ENCODE results near the gene FAM171A1. TPM values are rescaled to one million over a fixed set of nuclear protein-coding genes. Genes with fewer than 3 reads are reported as not detected.

FAM171A1 gene
- total and polyA plus RNA-seq, 2 donors (not counting 3 experiments of a cell fraction or from before 2014, with no cell fraction given): 56.3 to 75.8 TPM

DNA sequence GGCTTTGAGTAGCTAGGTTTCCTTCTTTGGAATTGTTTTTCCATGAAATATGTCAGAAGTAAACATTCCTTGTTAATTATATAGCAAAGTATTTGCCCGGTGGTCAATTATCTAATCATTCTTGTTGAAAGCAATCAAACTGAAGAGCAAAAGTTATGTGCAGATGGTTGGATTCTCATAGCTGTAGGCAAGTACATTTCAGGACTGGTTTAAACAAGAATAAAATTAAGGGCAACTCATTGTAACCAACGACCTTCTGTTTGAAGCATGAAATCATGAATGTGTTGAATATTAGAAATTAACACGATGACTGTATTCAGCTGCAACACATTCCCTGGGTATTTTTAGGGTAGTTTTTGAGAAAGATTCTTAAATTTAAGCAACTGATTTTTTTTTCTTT, 140.8 kb downstream of the FAM171A1 start:
- dilution Hi-C loops (cut with MboI; ENCODE audit: extremely low pct_ligation_motif_present, low sequenced_read_pairs): no loop called here
- H3K4me3 ChIP-seq (replicated peaks in 1 of 3; ENCODE audit: insufficient read depth in 1 of 3, low read depth in 1 of 3, low read length in 3 of 3): no peak overlapping the region
- CTCF ChIA-PET: interaction anchor here (0.7 to 1.4 kb wide), 5 partner anchors 9 to 139 kb away, joined by 3 to 6 read pairs (median 3); no protein-coding TSS in a partner anchor
- no peak overlapping the region for H3K4me2 ChIP-seq (ENCODE audit: insufficient read depth, low read length)
- no peak overlapping the region for H2AFZ ChIP-seq (ENCODE audit: low read depth, low read length)
- POLR2A ChIA-PET: no interaction called here
- H3K27me3 ChIP-seq (ENCODE audit: control insufficient read depth in 2 of 2, insufficient read depth in 2 of 2, low read length in 2 of 2): no peaks in the 10 kb centered on the region
- no peaks in the 10 kb centered on the region for H3K9me3 ChIP-seq (replicated peaks; ENCODE audit: control insufficient read depth, insufficient read depth, low read length)
- peaks cover 14% of the 10 kb centered on the region for H3K79me2 ChIP-seq (ENCODE audit: control insufficient read depth, insufficient read depth, low read length)
- FAIRE-seq (no peak), DNase-seq (ENCODE audit: low read depth, low spot score) (no peak)
- H4K20me1 ChIP-seq (replicated peaks; ENCODE audit: control insufficient read depth, extremely low read depth, insufficient read depth, low read length): no peaks in the 10 kb centered on the region
- intact Hi-C loops (cut with micrococcal nuclease): no loop called here
- no TSS peak for BruUV-seq (replicated peaks)
- peaks cover 0 to 5% of the 10 kb centered on the region in 2 experiments for H3K36me3 ChIP-seq (ENCODE audit: control insufficient read depth in 2 of 2, extremely low read depth in 1 of 2, insufficient read depth in 2 of 2, low read length in 2 of 2)
- no peak for TF ChIP-seq FOS (IDR thresholded peaks at IDR 0.05; ENCODE audit: borderline replicate concordance, insufficient read depth, low read length)
- TF ChIP-seq POLR2A (IDR thresholded peaks at IDR 0.05; ENCODE audit: low read depth, low read length): no peak
- TF ChIP-seq GATA2 (IDR thresholded peaks at IDR 0.05; ENCODE audit: insufficient read depth, insufficient read length, low read depth, low read length): no peak
- no peaks in the 10 kb centered on the region for H3K4me1 ChIP-seq (ENCODE audit: control insufficient read depth, extremely low read depth, insufficient read depth, low read length)
- H3K9me1 ChIP-seq (replicated peaks; ENCODE audit: control insufficient read depth, extremely low read depth, insufficient read depth, low read length): no peaks in the 10 kb centered on the region
- H3K9ac ChIP-seq (replicated peaks; ENCODE audit: extremely low read depth, insufficient read depth, low read length): no peak overlapping the region
- no peak overlapping the region for H3K27ac ChIP-seq (ENCODE audit: insufficient read depth, low read depth, low read length)

- CTCF ChIA-PET: no interaction called here
- Histone ChIP-seq H3K9me1 (replicated peaks; ENCODE audit: control insufficient read depth, extremely low read depth, insufficient read depth, low read length) (no peaks in the 10 kb centered on the region), H3K4me1 (ENCODE audit: control insufficient read depth, extremely low read depth, insufficient read depth, low read length) (no peaks in the 10 kb centered on the region), H2AFZ (ENCODE audit: low read depth, low read length) (no peak overlapping the region), H3K4me3 (replicated peaks in 1 of 3; ENCODE audit: insufficient read depth in 1 of 3, low read depth in 1 of 3, low read length in 3 of 3) (no peak overlapping the region), H3K9ac (replicated peaks; ENCODE audit: extremely low read depth, insufficient read depth, low read length) (no peak overlapping the region), H3K79me2 (ENCODE audit: control insufficient read depth, insufficient read depth, low read length) (peaks cover 14% of the 10 kb centered on the region), H3K9me3 (replicated peaks; ENCODE audit: control insufficient read depth, insufficient read depth, low read length) (no peaks in the 10 kb centered on the region), H3K4me2 (ENCODE audit: insufficient read depth, low read length) (no peak overlapping the region), H4K20me1 (replicated peaks; ENCODE audit: control insufficient read depth, extremely low read depth, insufficient read depth, low read length) (no peaks in the 10 kb centered on the region), H3K27ac (ENCODE audit: insufficient read depth, low read depth, low read length) (no peak overlapping the region), H3K27me3 (ENCODE audit: control insufficient read depth in 2 of 2, insufficient read depth in 2 of 2, low read length in 2 of 2) (no peaks in the 10 kb centered on the region), H3K36me3 (ENCODE audit: control insufficient read depth in 2 of 2, extremely low read depth in 1 of 2, insufficient read depth in 2 of 2, low read length in 2 of 2) (peaks cover 0 to 6% of the 10 kb centered on the region in 2 experiments)
- no peak for DNase-seq (ENCODE audit: low read depth, low spot score)
- POLR2A ChIA-PET: no interaction called here
- no peak for FAIRE-seq
- no peak for TF ChIP-seq MAX (IDR thresholded peaks at IDR 0.05; ENCODE audit: insufficient read depth, insufficient read length)
- TF ChIP-seq JUN (IDR thresholded peaks at IDR 0.05; ENCODE audit: borderline replicate concordance, insufficient read depth, insufficient read length, low read depth): no peak
- TF ChIP-seq, protein P1, sequence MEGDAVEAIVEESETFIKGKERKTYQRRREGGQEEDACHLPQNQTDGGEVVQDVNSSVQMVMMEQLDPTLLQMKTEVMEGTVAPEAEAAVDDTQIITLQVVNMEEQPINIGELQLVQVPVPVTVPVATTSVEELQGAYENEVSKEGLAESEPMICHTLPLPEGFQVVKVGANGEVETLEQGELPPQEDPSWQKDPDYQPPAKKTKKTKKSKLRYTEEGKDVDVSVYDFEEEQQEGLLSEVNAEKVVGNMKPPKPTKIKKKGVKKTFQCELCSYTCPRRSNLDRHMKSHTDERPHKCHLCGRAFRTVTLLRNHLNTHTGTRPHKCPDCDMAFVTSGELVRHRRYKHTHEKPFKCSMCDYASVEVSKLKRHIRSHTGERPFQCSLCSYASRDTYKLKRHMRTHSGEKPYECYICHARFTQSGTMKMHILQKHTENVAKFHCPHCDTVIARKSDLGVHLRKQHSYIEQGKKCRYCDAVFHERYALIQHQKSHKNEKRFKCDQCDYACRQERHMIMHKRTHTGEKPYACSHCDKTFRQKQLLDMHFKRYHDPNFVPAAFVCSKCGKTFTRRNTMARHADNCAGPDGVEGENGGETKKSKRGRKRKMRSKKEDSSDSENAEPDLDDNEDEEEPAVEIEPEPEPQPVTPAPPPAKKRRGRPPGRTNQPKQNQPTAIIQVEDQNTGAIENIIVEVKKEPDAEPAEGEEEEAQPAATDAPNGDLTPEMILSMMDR (IDR thresholded peaks at IDR 0.05; ENCODE audit: extremely low read depth in 1 of 2, insufficient read depth in 1 of 2, low read depth in 1 of 2, low read length in 2 of 2): no peak
- no peak for TF ChIP-seq GATA2 (IDR thresholded peaks at IDR 0.05; ENCODE audit: insufficient read depth, insufficient read length, low read depth, low read length)
- no peak for TF ChIP-seq EZH2 (IDR thresholded peaks at IDR 0.05; ENCODE audit: borderline replicate concordance, low read depth, low read length, severe bottlenecking)
- TF ChIP-seq POLR2AphosphoS5 (IDR thresholded peaks at IDR 0.05; ENCODE audit: insufficient read depth, low read depth, low read length): no peak
- TF ChIP-seq POLR2A (IDR thresholded peaks at IDR 0.05; ENCODE audit: low read depth, low read length): no peak
- TF ChIP-seq FOS (IDR thresholded peaks at IDR 0.05; ENCODE audit: borderline replicate concordance, insufficient read depth, low read length): no peak
- dilution Hi-C loops (cut with MboI; ENCODE audit: extremely low pct_ligation_motif_present, low sequenced_read_pairs) (no loop called here), intact Hi-C loops (cut with micrococcal nuclease) (no loop called here)
- no TSS peak for BruUV-seq (replicated peaks)
Observed at GRCh38 chr10:15229268-15229667, 141.8 kb downstream of the FAM171A1 start.

Measured in endothelial cell of umbilical vein (primary cell).